Suprapubic skin (tissue), 4 donors: ENCODE measurements around the gene ADGRD1. TPM values are rescaled to one million over a fixed set of nuclear protein-coding genes. Genes with fewer than 3 reads are reported as not detected.

Experiments
- DNase-seq, 2 donors: peaks; one replicate each; pipeline ENCODE4 v3.0.0-alpha.2; 2019; ENCODE audit warnings: low spot score in 2 of 2
- H3K27ac ChIP-seq: fragments of 200-600 bp; sonication (generic); one replicate; pipeline ENCODE4 v1.5.1; 2019
- H3K27me3 ChIP-seq: fragments of 200-600 bp; sonication (generic); one replicate; pipeline ENCODE4 v1.5.1; 2019
- H3K36me3 ChIP-seq: fragments of 200-600 bp; sonication (generic); one replicate; pipeline ENCODE4 v1.5.1; 2019
- H3K4me1 ChIP-seq: fragments of 200-600 bp; sonication (generic); one replicate; pipeline ENCODE4 v1.5.1; 2019
- H3K4me3 ChIP-seq: fragments of 200-600 bp; sonication (generic); one replicate; pipeline ENCODE4 v1.5.1; 2019; ENCODE audit warnings: mild to moderate bottlenecking
- H3K9me3 ChIP-seq: fragments of 200-600 bp; sonication (generic); one replicate; pipeline ENCODE4 v1.5.1; 2019
- EP300 ChIP-seq: sonication (generic); formaldehyde crosslinking; IDR thresholded peaks from one replicate; pipeline ENCODE4 v1.6.1; 2017; ENCODE audit warnings: antibody characterized with exemption
- POLR2A ChIP-seq, 2 donors: fragments of 450-650 bp; IDR thresholded peaks; one replicate each; pipeline ENCODE4 v1.6.1; 2017; ENCODE audit warnings: antibody characterized with exemption in 2 of 2, mild to moderate bottlenecking in 2 of 2, moderate library complexity in 2 of 2
- POLR2AphosphoS5 ChIP-seq, 3 donors: sonication (generic); formaldehyde crosslinking; IDR thresholded peaks; one replicate each; pipeline ENCODE4 v1.6.1; 2017; ENCODE audit warnings: antibody characterized with exemption in 3 of 3
- WGBS: methylation state at CpG from one replicate; pipeline ENCODE4 v1.1.5; 2018; 5-methylcytosine and 5-hydroxymethylcytosine counted together
- total RNA-seq, 4 donors: library from RNA; depleted of rRNA; stranded (reverse); fragments of >200 nt; gene quantifications; one replicate each; pipeline ENCODE4 v1.1.0, GENCODE V29; 2016
- TF ChIP-seq, protein P1 (sequence below), 2 donors: fragments of 200-600 bp in 1 of 2; fragments of 450-650 bp in 1 of 2; sonication (generic) in 1 of 2; IDR thresholded peaks; one replicate each; pipeline ENCODE4 v1.5.1; 2016 to 2019; ENCODE audit warnings: antibody characterized with exemption in 2 of 2, mild to moderate bottlenecking in 1 of 2, moderate library complexity in 1 of 2

ADGRD1 gene
- total RNA-seq, 4 donors from 2014 or later = 4.2 to 12.4 (median 10.4) TPM

GRCh38 chr12:131049002-131049401 is 95.3 kb downstream of the ADGRD1 start:
- H3K27ac ChIP-seq = peak overlapping the region; percentile 73
- DNase-seq = peak in 1 of 2 donors; percentile 58
- 90% methylated on average over 11 of the region's 11 CpGs for WGBS

DNA sequence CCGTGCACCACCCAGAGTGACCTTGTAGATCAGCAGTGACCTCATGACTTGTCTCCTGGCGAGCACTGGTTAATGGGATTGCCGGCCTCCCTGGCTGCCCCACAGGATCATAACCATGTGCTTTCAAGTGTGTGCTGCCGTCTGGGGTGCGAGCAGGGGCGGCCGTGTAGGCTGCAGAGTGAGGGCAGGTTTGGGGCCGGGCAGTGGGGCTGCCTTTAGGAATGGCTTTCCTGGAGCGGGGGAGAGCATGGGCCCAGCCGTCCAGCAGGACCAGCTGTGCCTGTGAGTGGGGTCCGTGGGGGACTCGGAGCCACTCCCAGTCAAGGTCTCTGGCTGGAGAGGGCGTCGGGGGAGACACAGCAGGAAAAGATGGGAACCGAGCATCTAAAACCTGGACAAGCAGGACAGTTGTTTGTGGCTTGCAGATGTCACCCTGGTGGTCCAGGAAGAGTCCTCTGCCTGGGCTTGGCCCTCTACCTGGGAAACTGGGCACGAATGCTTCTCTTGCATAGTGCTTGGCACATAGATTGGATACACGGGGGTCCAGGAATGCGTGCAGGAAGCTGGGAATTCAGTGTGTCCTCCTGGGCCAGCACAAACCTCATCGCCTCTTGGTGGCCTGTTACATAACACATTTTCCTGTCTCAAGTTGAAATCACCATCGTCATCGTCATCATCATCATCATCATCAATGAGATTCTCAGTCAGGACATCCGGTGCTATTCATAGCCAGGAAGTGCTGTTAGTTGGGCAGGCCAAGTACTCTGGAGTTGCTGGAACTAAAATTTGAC is 96.0 kb downstream of the ADGRD1 start:
- Histone ChIP-seq H3K27me3 (peaks cover 8% of the 10 kb centered on the region), H3K36me3 (no peaks in the 10 kb centered on the region), H3K4me3 (no peak overlapping the region), H3K4me1 (peaks cover 18% of the 10 kb centered on the region), H3K27ac (no peak overlapping the region), H3K9me3 (no peaks in the 10 kb centered on the region)
- no peak for TF ChIP-seq POLR2A (IDR thresholded peaks at IDR 0.05)
- no peak for TF ChIP-seq POLR2AphosphoS5 (IDR thresholded peaks at IDR 0.05)
- TF ChIP-seq, protein P1, sequence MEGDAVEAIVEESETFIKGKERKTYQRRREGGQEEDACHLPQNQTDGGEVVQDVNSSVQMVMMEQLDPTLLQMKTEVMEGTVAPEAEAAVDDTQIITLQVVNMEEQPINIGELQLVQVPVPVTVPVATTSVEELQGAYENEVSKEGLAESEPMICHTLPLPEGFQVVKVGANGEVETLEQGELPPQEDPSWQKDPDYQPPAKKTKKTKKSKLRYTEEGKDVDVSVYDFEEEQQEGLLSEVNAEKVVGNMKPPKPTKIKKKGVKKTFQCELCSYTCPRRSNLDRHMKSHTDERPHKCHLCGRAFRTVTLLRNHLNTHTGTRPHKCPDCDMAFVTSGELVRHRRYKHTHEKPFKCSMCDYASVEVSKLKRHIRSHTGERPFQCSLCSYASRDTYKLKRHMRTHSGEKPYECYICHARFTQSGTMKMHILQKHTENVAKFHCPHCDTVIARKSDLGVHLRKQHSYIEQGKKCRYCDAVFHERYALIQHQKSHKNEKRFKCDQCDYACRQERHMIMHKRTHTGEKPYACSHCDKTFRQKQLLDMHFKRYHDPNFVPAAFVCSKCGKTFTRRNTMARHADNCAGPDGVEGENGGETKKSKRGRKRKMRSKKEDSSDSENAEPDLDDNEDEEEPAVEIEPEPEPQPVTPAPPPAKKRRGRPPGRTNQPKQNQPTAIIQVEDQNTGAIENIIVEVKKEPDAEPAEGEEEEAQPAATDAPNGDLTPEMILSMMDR (IDR thresholded peaks at IDR 0.05) = no peak
- TF ChIP-seq EP300 = no peak
- peak in 1 of 2 donors; percentile 48 for DNase-seq
- WGBS = 72% methylated on average over 22 of the region's 22 CpGs

More at GRCh38 chr12:131049002-131049401, 95.3 kb downstream of the ADGRD1 start:
- Histone ChIP-seq H3K4me3 (no peak overlapping the region), H3K4me1 (peaks cover 18% of the 10 kb centered on the region), H3K27me3 (peaks cover 8% of the 10 kb centered on the region), H3K36me3 (no peaks in the 10 kb centered on the region), H3K9me3 (no peaks in the 10 kb centered on the region)
- no peak for TF ChIP-seq POLR2A (IDR thresholded peaks at IDR 0.05)
- TF ChIP-seq, protein P1 (IDR thresholded peaks at IDR 0.05) = no peak
- TF ChIP-seq EP300 = no peak
- TF ChIP-seq POLR2AphosphoS5 (IDR thresholded peaks at IDR 0.05) = no peak

DNA sequence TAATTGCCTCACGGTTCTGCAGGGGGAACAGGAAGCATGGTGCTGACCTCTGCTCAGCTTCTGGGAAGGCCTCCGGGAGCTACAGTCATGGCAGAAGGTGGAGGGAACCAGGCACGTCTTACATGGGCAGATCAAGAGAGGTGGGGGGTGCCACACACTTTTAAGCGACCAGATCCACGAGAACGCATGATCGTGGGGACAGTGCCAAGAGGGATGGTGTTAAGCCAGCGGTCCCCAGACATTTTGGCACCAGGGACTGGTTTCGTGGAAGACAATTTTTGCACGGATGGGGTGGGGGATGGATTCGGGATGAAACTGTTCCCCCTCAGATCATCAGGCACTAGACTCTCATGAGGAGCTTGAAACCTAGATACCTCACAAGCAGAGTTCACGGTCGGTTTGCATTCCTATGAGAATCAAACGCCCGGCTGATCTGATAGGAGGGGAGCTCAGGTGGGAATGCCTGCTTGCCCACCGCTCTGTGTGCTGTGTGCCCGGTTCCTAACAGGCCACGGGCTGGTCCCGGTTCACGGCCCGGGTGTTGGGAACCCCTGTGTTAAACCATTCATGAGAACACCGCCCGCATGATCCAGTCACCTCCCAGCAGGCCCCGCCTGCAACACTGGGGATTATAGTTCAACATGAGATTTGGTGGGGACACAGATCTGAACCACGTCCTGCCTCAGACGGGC is 96.9 kb downstream of the ADGRD1 start:
- H3K36me3 ChIP-seq = no peaks in the 10 kb centered on the region
- TF ChIP-seq POLR2A (IDR thresholded peaks at IDR 0.05) (no peak), POLR2AphosphoS5 (IDR thresholded peaks at IDR 0.05) (no peak), EP300 (no peak)
- TF ChIP-seq, protein P1 (IDR thresholded peaks at IDR 0.05) = no peak
- no peak overlapping the region for H3K27ac ChIP-seq
- peaks cover 18% of the 10 kb centered on the region for H3K4me1 ChIP-seq
- 89% methylated on average over 20 of the region's 26 CpGs for WGBS
- H3K27me3 ChIP-seq = peaks cover 8% of the 10 kb centered on the region
- no peak overlapping the region for H3K4me3 ChIP-seq
- peak in 1 of 2 donors; percentile 60 for DNase-seq
- H3K9me3 ChIP-seq = no peaks in the 10 kb centered on the region

DNA sequence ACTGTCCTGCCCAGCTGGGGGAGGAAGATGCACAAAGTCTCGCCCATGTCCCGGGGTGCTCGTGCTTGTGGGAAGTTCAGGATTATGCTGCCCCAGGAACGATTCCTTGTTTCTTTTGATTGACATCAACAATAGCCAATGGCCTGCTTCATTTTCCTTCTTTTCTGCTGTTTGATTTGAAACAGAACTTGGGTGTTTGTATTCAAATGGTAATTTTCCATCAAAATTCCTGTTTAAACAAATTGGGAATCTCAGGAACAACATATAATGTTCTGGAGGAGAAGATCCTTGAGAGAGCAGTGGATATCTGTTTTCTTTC is 97.4 kb downstream of the ADGRD1 start:
- peaks cover 18% of the 10 kb centered on the region for H3K4me1 ChIP-seq
- TF ChIP-seq, protein P1 (IDR thresholded peaks at IDR 0.05) = no peak
- TF ChIP-seq EP300 = no peak
- 85% methylated on average over 4 of the region's 4 CpGs for WGBS
- peaks cover 8% of the 10 kb centered on the region for H3K27me3 ChIP-seq
- H3K27ac ChIP-seq = no peak overlapping the region
- no peak overlapping the region for H3K4me3 ChIP-seq
- no peak for DNase-seq
- no peaks in the 10 kb centered on the region for H3K9me3 ChIP-seq
- H3K36me3 ChIP-seq = no peaks in the 10 kb centered on the region

DNA sequence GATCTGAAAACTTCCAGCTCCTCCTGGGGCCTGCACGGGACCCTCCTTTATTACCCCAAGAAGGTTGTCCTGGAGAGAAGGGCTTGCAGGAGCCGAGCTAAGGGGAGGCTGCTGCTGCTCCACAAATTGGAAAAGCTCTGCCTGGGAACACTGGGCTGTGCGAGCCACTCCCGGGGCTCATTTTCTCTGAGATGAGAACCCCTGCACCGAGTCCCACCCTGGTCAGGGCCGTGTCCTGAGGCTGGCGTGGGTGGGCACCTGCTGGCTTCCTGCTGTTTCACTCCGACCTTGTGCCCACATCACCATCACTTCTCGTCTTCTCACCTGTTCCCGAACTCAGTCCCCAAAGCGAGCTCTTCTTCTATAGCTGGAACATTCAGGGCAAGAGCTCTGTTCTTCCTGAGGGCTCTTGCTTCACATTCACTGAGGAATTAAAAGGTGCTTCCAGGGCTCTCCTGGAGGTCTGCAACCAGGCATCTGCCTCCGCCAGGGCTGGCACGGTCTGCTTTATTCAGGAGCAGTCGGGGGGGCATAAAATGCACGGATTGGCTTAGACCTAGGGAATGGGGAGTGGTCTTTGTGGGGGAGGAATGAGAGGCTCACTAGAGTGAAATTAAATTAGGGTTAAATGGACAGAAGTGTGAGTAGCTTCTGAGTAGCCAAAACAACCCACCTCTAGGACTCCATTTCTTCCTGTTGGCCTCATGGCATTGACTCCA is 98.5 kb downstream of the ADGRD1 start:
- 87% methylated on average over 15 of the region's 15 CpGs for WGBS

More for the DNA sequence above, 98.5 kb downstream of the ADGRD1 start:
- H3K36me3 ChIP-seq = no peaks in the 10 kb centered on the region
- no peak for DNase-seq
- peaks cover 15% of the 10 kb centered on the region for H3K4me1 ChIP-seq
- no peaks in the 10 kb centered on the region for H3K9me3 ChIP-seq
- no peak overlapping the region for H3K27ac ChIP-seq
- no peak for TF ChIP-seq POLR2A (IDR thresholded peaks at IDR 0.05)
- TF ChIP-seq, protein P1 (IDR thresholded peaks at IDR 0.05) = no peak
- TF ChIP-seq EP300 = no peak
- no peak for TF ChIP-seq POLR2AphosphoS5 (IDR thresholded peaks at IDR 0.05)
- H3K4me3 ChIP-seq = no peak overlapping the region
- peaks cover 8% of the 10 kb centered on the region for H3K27me3 ChIP-seq
